Right lobe of liver (tissue), 4 donors: ENCODE measurements around the gene SCML1.

ENCODE experiments used
- POLR2A ChIP-seq: fragments of 450-650 bp; IDR thresholded peaks from one replicate; pipeline ENCODE4 v1.6.1; 2017; ENCODE audit warnings: antibody characterized with exemption, mild to moderate bottlenecking
- TF ChIP-seq, protein P1 (sequence below), 4 donors: fragments of 200-600 bp in 3 of 4; fragments of 450-650 bp in 1 of 4; IDR thresholded peaks; one replicate each; pipeline versions ENCODE4 v1.5.1 to v1.8.0; 2016 to 2022; ENCODE audit warnings: antibody characterized with exemption in 4 of 4, mild to moderate bottlenecking in 2 of 4
- donor health status: DM: no; HTN: no; CAD: no.
- donor health status: DM: no; HTN: no; CAD: no.
- donor health status: DM: no; HTN: yes; CAD: no.

DNA sequence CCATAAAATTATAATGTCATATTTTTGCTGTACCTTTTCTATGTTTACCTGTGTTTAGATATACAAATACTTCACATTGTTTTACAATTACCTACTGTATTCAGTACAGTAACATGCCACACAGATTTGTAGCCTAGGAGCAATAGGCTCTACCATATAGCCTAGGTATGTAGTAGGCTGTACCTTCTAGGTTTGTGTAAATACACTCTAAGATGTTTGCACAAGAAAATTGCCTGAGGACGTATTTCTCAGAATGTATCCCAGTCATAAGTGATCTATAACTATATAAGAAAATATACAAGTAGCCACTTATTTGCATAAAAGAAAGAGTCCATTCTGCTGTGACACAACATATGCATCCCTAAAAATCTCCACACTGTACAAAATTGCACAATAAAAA, 36.3 kb upstream of the SCML1 start:
- TF ChIP-seq, protein P1, sequence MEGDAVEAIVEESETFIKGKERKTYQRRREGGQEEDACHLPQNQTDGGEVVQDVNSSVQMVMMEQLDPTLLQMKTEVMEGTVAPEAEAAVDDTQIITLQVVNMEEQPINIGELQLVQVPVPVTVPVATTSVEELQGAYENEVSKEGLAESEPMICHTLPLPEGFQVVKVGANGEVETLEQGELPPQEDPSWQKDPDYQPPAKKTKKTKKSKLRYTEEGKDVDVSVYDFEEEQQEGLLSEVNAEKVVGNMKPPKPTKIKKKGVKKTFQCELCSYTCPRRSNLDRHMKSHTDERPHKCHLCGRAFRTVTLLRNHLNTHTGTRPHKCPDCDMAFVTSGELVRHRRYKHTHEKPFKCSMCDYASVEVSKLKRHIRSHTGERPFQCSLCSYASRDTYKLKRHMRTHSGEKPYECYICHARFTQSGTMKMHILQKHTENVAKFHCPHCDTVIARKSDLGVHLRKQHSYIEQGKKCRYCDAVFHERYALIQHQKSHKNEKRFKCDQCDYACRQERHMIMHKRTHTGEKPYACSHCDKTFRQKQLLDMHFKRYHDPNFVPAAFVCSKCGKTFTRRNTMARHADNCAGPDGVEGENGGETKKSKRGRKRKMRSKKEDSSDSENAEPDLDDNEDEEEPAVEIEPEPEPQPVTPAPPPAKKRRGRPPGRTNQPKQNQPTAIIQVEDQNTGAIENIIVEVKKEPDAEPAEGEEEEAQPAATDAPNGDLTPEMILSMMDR (IDR thresholded peaks at IDR 0.05): no peak
- no peak for TF ChIP-seq POLR2A
